ENCODE results near the gene AKAP13. TPM values are rescaled to one million over a fixed set of nuclear protein-coding genes. Genes with fewer than 3 reads are reported as not detected.

The AKAP13 gene
- polyA plus RNA-seq, 1 experiment = 15.5 TPM

DNA sequence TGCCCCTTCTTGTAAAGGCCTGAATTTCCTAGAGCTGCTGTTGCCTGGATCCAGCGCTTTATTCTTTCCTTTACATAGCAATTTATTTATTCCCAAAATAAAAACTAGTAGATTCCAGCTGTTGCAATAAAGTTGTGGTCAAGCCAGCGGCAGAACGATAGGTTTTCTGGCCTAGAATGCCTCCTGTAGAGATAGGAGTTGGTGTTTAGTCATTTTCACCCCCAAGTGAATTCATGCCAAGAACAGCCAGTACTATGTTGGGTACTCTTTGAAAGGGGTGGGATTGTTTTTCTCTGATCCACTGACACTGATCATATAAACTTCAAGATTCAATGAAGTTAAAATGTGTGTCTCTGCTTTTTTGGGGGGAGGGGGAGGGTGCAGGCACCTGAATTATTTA, 344.6 kb downstream of the AKAP13 start:
- ChIA-PET CTCF (interaction anchor here (1.1 to 1.4 kb wide), 3 partner anchors 106 to 428 kb away, joined by 3 to 4 read pairs (median 4); no protein-coding TSS in a partner anchor), POLR2A (no interaction called here)
- no peak overlapping the region for H3K27ac ChIP-seq (ENCODE audit: low read depth, low read length)
- TF ChIP-seq CTCF (IDR thresholded peaks at IDR 0.05; ENCODE audit: low read depth, low read length) = no peak
- H3K4me3 ChIP-seq (ENCODE audit: low read depth, low read length) = no peak overlapping the region
- DNase-seq (ENCODE audit: low read depth, low spot score) = no peak
- no peaks in the 10 kb centered on the region for H3K27me3 ChIP-seq (ENCODE audit: control insufficient read depth, insufficient read depth, low read length)
- no peaks in the 10 kb centered on the region for H3K9me3 ChIP-seq (ENCODE audit: control insufficient read depth, insufficient read depth, low read length)

DNA sequence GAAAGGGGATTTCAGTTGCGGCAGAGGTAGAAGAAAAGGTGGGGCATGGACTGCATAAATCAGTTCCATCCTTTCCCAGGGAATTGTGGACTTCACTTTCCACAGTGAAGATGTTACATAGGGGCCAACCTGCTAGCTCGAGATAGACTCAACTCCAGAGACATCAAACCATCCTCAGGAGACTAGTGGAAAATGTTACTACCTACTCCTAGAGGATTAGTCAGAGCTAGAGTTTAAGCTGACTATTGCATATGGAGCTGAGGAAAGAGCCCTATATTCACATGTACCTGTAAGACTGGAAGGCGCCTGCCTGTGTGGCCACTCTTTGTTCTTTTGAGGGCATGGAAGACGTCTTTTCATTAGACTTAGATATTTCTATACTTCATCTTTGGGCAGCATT, 345.2 kb downstream of the AKAP13 start:
- TF ChIP-seq CTCF (IDR thresholded peaks at IDR 0.05; ENCODE audit: low read depth, low read length) = no peak
- no peak for DNase-seq (ENCODE audit: low read depth, low spot score)
- no peaks in the 10 kb centered on the region for H3K9me3 ChIP-seq (ENCODE audit: control insufficient read depth, insufficient read depth, low read length)
- no peak overlapping the region for H3K27ac ChIP-seq (ENCODE audit: low read depth, low read length)
- POLR2A ChIA-PET = no interaction called here
- H3K27me3 ChIP-seq (ENCODE audit: control insufficient read depth, insufficient read depth, low read length) = no peaks in the 10 kb centered on the region
- CTCF ChIA-PET = interaction anchor here (0.7 to 1.4 kb wide), 3 partner anchors 14 to 429 kb away, joined by 3 to 4 read pairs (median 4); no protein-coding TSS in a partner anchor
- no peak overlapping the region for H3K4me3 ChIP-seq (ENCODE audit: low read depth, low read length)

DNA sequence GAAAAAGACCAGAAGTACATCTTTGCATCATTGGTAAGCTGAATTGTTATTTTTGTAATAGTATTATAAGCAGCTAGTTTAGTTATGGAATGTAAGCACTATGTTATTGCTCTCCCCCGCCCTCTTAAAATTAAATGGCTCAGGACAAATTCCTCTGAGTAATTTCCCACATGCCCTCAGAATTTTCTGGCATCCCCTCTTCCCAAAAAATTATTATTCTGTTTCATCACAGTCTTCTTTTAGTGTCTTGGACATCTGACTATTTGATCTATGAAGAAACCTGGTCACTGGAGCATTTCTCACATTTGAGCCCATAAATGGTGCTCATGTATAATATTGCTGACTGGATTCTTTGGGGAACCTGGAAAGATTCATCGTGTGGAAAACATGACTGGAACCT, 346.1 kb downstream of the AKAP13 start:
- DNase-seq (ENCODE audit: low read depth, low spot score) = no peak
- Histone ChIP-seq H3K4me3 (ENCODE audit: low read depth, low read length) (no peak overlapping the region), H3K9me3 (ENCODE audit: control insufficient read depth, insufficient read depth, low read length) (no peaks in the 10 kb centered on the region), H3K27ac (ENCODE audit: low read depth, low read length) (no peak overlapping the region), H3K27me3 (ENCODE audit: control insufficient read depth, insufficient read depth, low read length) (no peaks in the 10 kb centered on the region)
- CTCF ChIA-PET = interaction anchor here (1.0 to 4.3 kb wide), 2 partner anchors 9 to 114 kb away, joined by 3 to 78 read pairs; no protein-coding TSS in a partner anchor
- POLR2A ChIA-PET = interaction anchor here (0.8 kb wide), 1 partner anchor 108 kb away, joined by 5 read pairs; no protein-coding TSS in a partner anchor
- TF ChIP-seq CTCF (IDR thresholded peaks at IDR 0.05; ENCODE audit: low read depth, low read length) = no peak

DNA sequence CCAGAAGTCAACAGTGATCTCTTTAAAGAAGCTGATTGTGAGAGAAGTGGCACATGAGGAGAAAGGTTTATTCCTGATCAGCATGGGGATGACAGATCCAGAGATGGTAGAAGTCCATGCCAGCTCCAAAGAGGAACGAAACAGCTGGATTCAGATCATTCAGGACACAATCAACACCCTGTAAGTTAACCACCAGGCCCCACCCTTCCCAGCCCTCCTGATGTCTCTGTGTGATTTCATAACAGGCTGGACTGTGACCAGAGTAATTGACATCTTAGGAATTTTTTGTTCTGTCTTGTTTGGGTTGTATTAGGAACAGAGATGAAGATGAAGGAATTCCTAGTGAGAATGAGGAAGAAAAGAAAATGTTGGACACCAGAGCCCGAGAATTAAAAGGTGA, 346.7 kb downstream of the AKAP13 start:
- POLR2A ChIA-PET = interaction anchor here (0.8 kb wide), 1 partner anchor 108 kb away, joined by 5 read pairs; no protein-coding TSS in a partner anchor
- Histone ChIP-seq H3K27ac (ENCODE audit: low read depth, low read length) (no peak overlapping the region), H3K27me3 (ENCODE audit: control insufficient read depth, insufficient read depth, low read length) (no peaks in the 10 kb centered on the region), H3K4me3 (ENCODE audit: low read depth, low read length) (no peak overlapping the region), H3K9me3 (ENCODE audit: control insufficient read depth, insufficient read depth, low read length) (no peaks in the 10 kb centered on the region)
- CTCF ChIA-PET = interaction anchor here (4.3 kb wide), 1 partner anchor 113 kb away, joined by 78 read pairs; no protein-coding TSS in a partner anchor
- TF ChIP-seq CTCF (IDR thresholded peaks at IDR 0.05; ENCODE audit: low read depth, low read length) = no peak
- no peak for DNase-seq (ENCODE audit: low read depth, low spot score)

DNA sequence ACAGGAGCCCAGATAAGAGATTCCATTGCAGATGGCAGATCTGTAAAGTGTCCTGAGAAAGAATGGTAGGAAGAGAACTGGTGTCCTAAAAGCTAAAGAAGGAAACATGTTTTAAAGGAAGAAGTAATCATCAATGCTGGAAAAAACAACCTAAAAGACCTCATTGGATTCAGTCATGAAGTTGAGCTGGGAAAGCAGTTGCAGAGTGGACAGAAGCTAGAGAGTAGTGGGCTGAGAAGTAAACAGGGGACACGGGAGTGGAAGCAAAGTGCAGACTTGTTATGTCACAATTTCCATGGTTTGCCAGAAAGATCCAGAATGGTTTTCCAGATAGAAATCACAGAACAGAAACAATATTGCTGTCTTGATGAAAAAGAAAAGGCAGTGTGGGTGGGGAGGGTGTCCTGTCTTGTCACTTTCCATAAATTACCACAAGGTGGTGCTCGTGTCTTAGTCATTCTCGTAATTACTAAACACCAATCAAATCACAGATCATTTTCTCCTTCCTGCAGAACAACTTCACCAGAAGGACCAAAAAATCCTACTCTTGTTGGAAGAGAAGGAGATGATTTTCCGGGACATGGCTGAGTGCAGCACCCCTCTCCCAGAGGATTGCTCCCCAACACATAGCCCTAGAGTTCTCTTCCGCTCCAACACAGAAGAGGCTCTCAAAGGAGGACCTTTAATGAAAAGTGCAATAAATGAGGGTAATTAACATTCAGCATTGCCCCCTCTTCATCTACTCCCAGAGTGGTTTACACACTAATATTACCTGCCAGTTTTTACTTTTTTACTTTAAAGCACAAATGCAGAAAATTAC, 349.8 kb downstream of the AKAP13 start:
- peak; percentile 37 for DNase-seq (ENCODE audit: low read depth, low spot score)
- H3K27ac ChIP-seq (ENCODE audit: low read depth, low read length) = no peak overlapping the region
- ChIA-PET CTCF (interaction anchor here (0.7 to 4.3 kb wide), 15 partner anchors 9 to 417 kb away, joined by 3 to 78 read pairs (median 5); no protein-coding TSS in a partner anchor), POLR2A (no interaction called here)
- TF ChIP-seq CTCF (IDR thresholded peaks at IDR 0.05; ENCODE audit: low read depth, low read length) = peak; percentile 69
- peaks cover 4% of the 10 kb centered on the region; the same call in 1 of the 2 replicates for H3K9me3 ChIP-seq (ENCODE audit: control insufficient read depth, insufficient read depth, low read length)
- no peaks in the 10 kb centered on the region for H3K27me3 ChIP-seq (ENCODE audit: control insufficient read depth, insufficient read depth, low read length)
- H3K4me3 ChIP-seq (ENCODE audit: low read depth, low read length) = no peak overlapping the region

All from AG04450 (cell line).